A549 (cell line): ENCODE data around the gene DOK5. TPM values are rescaled to one million over a fixed set of nuclear protein-coding genes. Genes with fewer than 3 reads are reported as not detected.

Experiments
- ATAC-seq, 2 experiments: fragments of 200-7000 bp in 1 of 2; fragments of >200 bp in 1 of 2; cut with Nextera tagmentation in 1 of 2; cut with Tn5 transposase in 1 of 2; 3 replicates each; pipeline versions ENCODE4 v1.8.0 to v1.9.1; 2018 to 2020; ENCODE audit warnings: mild to moderate bottlenecking in 1 of 2, moderate library complexity in 1 of 2
- CTCF ChIA-PET: fragments of 300-600 bp; sonication (Branson Sonifier 250); formaldehyde crosslinking; extraction: SDS; loops from one replicate; lab custom pipeline; 2021; ENCODE audit warnings: antibody characterized with exemption, inconsistent platforms; lab: Yijun Ruan, JAX
- POLR2A ChIA-PET: fragments of 350-600 bp; formaldehyde crosslinking; extraction: SDS; loops from one replicate; lab custom pipeline; 2021; ENCODE audit warnings: antibody characterized with exemption, inconsistent platforms; lab: Yijun Ruan, JAX
- DNase-seq, 2 experiments: peaks; one replicate each; pipeline versions ENCODE4 v3.0.0 to v3.0.0-alpha.2; 2011 to 2016; ENCODE audit warnings: low read depth in 1 of 2, low spot score in 1 of 2
- FAIRE-seq: peaks from 2 replicates; lab custom pipeline; 2011; peaks lifted over from hg19 to GRCh38; lab: Jason Lieb, UNC
- H3K27ac ChIP-seq, 2 experiments: fragments of >200 bp; sonication (Bioruptor Twin); formaldehyde crosslinking; 3 replicates each; pipeline ENCODE4 v1.5.1; 2016 to 2017
- H3K4me1 ChIP-seq: fragments of >200 bp; sonication (Bioruptor Twin); formaldehyde crosslinking; 3 replicates; pipeline ENCODE4 v1.6.1; 2016
- H3K4me2 ChIP-seq: fragments of >200 bp; sonication (Bioruptor Twin); formaldehyde crosslinking; 3 replicates; pipeline ENCODE4 v1.6.1; 2016
- H3K4me3 ChIP-seq: fragments of >200 bp; sonication (Bioruptor Twin); formaldehyde crosslinking; 3 replicates; pipeline ENCODE4 v1.5.1; 2016
- H3K9me3 ChIP-seq: fragments of >200 bp; sonication (Bioruptor Twin); formaldehyde crosslinking; 3 replicates; pipeline ENCODE4 v1.6.1; 2016
- BCL3 ChIP-seq: fragments of >200 bp; sonication (Bioruptor Twin); formaldehyde crosslinking; IDR thresholded peaks from 3 replicates; pipeline ENCODE4 v1.6.1; 2016
- CHD4 ChIP-seq: fragments of 200-600 bp; sonication (generic); IDR thresholded peaks from 2 replicates; pipeline ENCODE4 v1.6.1; 2016; ENCODE audit warnings: antibody characterized with exemption, mild to moderate bottlenecking, borderline replicate concordance
- EHF ChIP-seq: fragments of 250-450 bp; sonication (Bioruptor Pico); IDR thresholded peaks from 2 replicates; pipeline ENCODE4 v1.5.0; 2020; ENCODE audit warnings: mild to moderate bottlenecking
- EHMT2 ChIP-seq: fragments of 200-600 bp; sonication (generic); IDR thresholded peaks from 2 replicates; pipeline ENCODE4 v1.6.1; 2016; ENCODE audit warnings: antibody characterized with exemption, low read depth, mild to moderate bottlenecking, moderate library complexity
- FOXS1 ChIP-seq: fragments of 250-450 bp; sonication (Bioruptor Pico); IDR thresholded peaks from 2 replicates; pipeline ENCODE4 v1.5.0; 2020; ENCODE audit warnings: mild to moderate bottlenecking, moderate library complexity
- HDAC2 ChIP-seq: fragments of 200-600 bp; sonication (generic); IDR thresholded peaks from 2 replicates; pipeline ENCODE4 v1.6.1; 2016
- HOXB13 ChIP-seq: fragments of 250-450 bp; sonication (Bioruptor Pico); IDR thresholded peaks from 2 replicates; pipeline ENCODE4 v1.5.0; 2020; ENCODE audit warnings: low read depth, mild to moderate bottlenecking, moderate library complexity
- HOXB5 ChIP-seq: fragments of 250-450 bp; sonication (Bioruptor Pico); IDR thresholded peaks from 2 replicates; pipeline ENCODE4 v1.5.0; 2020; ENCODE audit warnings: mild to moderate bottlenecking, moderate library complexity
- JUNB ChIP-seq: fragments of >200 bp; sonication (Bioruptor Twin); formaldehyde crosslinking; IDR thresholded peaks from 2 replicates; pipeline ENCODE4 v1.6.1; 2016
- KDM1A ChIP-seq: fragments of 200-600 bp; sonication (generic); IDR thresholded peaks from 2 replicates; pipeline ENCODE4 v1.6.1; 2016; ENCODE audit warnings: low read depth, mild to moderate bottlenecking
- KDM5A ChIP-seq: fragments of 200-600 bp; sonication (generic); IDR thresholded peaks from 2 replicates; pipeline ENCODE4 v1.6.1; 2016; ENCODE audit warnings: antibody characterized with exemption, mild to moderate bottlenecking
- MAX ChIP-seq: IDR thresholded peaks from 2 replicates; pipeline ENCODE4 v1.6.1; 2012
- MYC ChIP-seq: IDR thresholded peaks from 2 replicates; pipeline ENCODE4 v1.6.1; 2012; ENCODE audit warnings: mild to moderate bottlenecking, inconsistent platforms, low read length, improper control_type of control experiment, borderline replicate concordance
- NFE2L2 ChIP-seq: fragments of 150-350 bp; conservative IDR thresholded peaks from 2 replicates; pipeline ENCODE4 v1.6.1; 2014; ENCODE audit warnings: low read length
- PHF8 ChIP-seq: fragments of 200-600 bp; sonication (generic); IDR thresholded peaks from 2 replicates; pipeline ENCODE4 v1.6.1; 2016; ENCODE audit warnings: low read depth, mild to moderate bottlenecking, antibody characterized with exemption, moderate library complexity, borderline replicate concordance
- RFX5 ChIP-seq: fragments of 450-650 bp; IDR thresholded peaks from 2 replicates; pipeline ENCODE4 v1.7.1; 2014; ENCODE audit warnings: antibody characterized with exemption, mild to moderate bottlenecking, moderate library complexity
- TFCP2L1 ChIP-seq: fragments of 250-450 bp; sonication (Bioruptor Pico); IDR thresholded peaks from 2 replicates; pipeline ENCODE4 v1.5.0; 2021; ENCODE audit warnings: mild to moderate bottlenecking
- ZFP36 ChIP-seq: fragments of 450-650 bp; IDR thresholded peaks from 2 replicates; pipeline ENCODE4 v1.6.1; 2014; ENCODE audit warnings: borderline replicate concordance; ENCODE audit not compliant: partially characterized antibody
- WGBS: methylation state at CpG from one replicate; pipeline ENCODE4 v1.1.6; 2017; ENCODE audit errors: missing lambda C conversion rate; 5-methylcytosine and 5-hydroxymethylcytosine counted together
- polyA plus RNA-seq, 4 experiments: library from polyadenylated mRNA; depleted of rRNA in 3 of 4; stranded (reverse); fragments of >200 nt; fragmentation: RNase III in 1 of 4; extraction: RNeasy Plus Mini Kit Qiagen cat#74134 plus additional on column Dnase treatment in 1 of 4; gene quantifications; 2 replicates in 3 of 4; 3 replicates in 1 of 4; pipeline ENCODE4 v1.2.3, GENCODE V29; 2011 to 2017
- TF ChIP-seq, protein P1 (sequence below): fragments of 250-450 bp; sonication (Bioruptor Pico); IDR thresholded peaks from 2 replicates; pipeline ENCODE4 v1.5.0; 2021; ENCODE audit warnings: mild to moderate bottlenecking, moderate library complexity, borderline replicate concordance
- TF ChIP-seq, protein P2 (sequence below): IDR thresholded peaks from 2 replicates; pipeline ENCODE4 v1.6.1; 2012

DOK5 gene
- polyA plus RNA-seq, 2 of the 4 experiments (the other 2 are of a cell fraction): not detected

DNA sequence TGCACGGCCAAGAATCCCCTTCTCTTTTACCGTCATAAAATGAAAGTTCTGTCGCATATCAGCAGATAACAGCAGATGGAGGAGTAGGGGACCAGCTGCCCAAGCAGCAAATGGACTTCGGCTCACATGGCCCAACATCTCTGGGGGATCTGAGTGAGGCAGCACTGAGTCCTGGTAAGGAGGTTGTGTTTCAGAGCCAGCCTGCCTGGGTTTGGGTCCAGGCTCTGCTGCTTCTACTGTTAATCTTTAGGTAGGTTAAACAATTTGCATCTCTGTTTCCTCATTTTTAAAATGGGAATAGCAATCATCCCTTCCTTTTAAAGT is 193.6 kb downstream of the DOK5 start:
- 51% methylated on average over 4 of the region's 4 CpGs for WGBS
- ATAC-seq: peak in 1 of 2 experiments; percentile 44; a peak in 1 of 6 replicates
- no peak overlapping the region for H3K4me3 ChIP-seq
- no peak overlapping the region for H3K27ac ChIP-seq
- CTCF ChIA-PET: interaction anchor here (0.6 to 2.9 kb wide), 9 partner anchors 9 to 479 kb away, joined by 3 to 34 read pairs (median 3); no protein-coding TSS in a partner anchor
- peak overlapping the region; percentile 72 for H3K4me2 ChIP-seq
- no peak for DNase-seq
- H3K9me3 ChIP-seq: no peaks in the 10 kb centered on the region
- POLR2A ChIA-PET: no interaction called here
- FAIRE-seq: no peak
- H3K4me1 ChIP-seq: no peaks in the 10 kb centered on the region
- TF ChIP-seq EHF (CRISPR knock-in tag) (no peak), HOXB13 (CRISPR knock-in tag) (no peak)

DNA sequence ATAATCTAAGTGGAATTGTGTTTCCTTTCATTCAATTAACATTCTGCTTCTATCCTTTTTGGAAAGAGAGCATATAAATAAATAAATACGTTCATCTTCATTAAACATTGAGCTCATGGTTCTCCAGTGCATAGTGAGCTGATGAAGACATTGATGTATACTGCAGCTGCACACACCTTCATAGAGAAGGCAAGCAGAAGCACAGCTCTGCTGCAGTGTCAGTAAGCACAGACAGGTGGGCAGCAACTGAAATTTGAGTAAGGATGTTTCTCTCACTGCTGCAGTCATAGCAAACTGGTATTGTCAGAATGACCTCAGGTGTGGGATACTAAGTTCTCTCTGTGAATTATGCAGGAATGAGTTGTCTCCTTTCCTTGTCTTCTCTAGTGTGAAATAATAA is 202.9 kb downstream of the DOK5 start:
- ATAC-seq (no peak), FAIRE-seq (no peak), DNase-seq (no peak)
- Histone ChIP-seq H3K4me3 (no peak overlapping the region), H3K9me3 (no peaks in the 10 kb centered on the region), H3K4me1 (no peaks in the 10 kb centered on the region), H3K4me2 (no peak overlapping the region), H3K27ac (no peak overlapping the region)
- CTCF ChIA-PET: interaction anchor here (0.7 to 1.4 kb wide), 2 partner anchors 9 to 1665 kb away, joined by 3 to 4 read pairs; no protein-coding TSS in a partner anchor
- POLR2A ChIA-PET: no interaction called here
- WGBS: 2% methylated on average over 1 of the region's 1 CpG
- TF ChIP-seq BCL3: no peak
- no peak for TF ChIP-seq HDAC2
- no peak for TF ChIP-seq MAX
- TF ChIP-seq PHF8: no peak
- no peak for TF ChIP-seq MYC
- no peak for TF ChIP-seq KDM5A
- TF ChIP-seq CHD4: no peak
- TF ChIP-seq RFX5: no peak
- no peak for TF ChIP-seq NFE2L2
- TF ChIP-seq, protein P1, sequence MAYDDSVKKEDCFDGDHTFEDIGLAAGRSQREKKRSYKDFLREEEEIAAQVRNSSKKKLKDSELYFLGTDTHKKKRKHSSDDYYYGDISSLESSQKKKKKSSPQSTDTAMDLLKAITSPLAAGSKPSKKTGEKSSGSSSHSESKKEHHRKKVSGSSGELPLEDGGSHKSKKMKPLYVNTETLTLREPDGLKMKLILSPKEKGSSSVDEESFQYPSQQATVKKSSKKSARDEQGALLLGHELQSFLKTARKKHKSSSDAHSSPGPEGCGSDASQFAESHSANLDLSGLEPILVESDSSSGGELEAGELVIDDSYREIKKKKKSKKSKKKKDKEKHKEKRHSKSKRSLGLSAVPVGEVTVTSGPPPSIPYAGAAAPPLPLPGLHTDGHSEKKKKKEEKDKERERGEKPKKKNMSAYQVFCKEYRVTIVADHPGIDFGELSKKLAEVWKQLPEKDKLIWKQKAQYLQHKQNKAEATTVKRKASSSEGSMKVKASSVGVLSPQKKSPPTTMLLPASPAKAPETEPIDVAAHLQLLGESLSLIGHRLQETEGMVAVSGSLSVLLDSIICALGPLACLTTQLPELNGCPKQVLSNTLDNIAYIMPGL: no peak
- TF ChIP-seq FOXS1 (CRISPR knock-in tag): no peak
- TF ChIP-seq, protein P2, sequence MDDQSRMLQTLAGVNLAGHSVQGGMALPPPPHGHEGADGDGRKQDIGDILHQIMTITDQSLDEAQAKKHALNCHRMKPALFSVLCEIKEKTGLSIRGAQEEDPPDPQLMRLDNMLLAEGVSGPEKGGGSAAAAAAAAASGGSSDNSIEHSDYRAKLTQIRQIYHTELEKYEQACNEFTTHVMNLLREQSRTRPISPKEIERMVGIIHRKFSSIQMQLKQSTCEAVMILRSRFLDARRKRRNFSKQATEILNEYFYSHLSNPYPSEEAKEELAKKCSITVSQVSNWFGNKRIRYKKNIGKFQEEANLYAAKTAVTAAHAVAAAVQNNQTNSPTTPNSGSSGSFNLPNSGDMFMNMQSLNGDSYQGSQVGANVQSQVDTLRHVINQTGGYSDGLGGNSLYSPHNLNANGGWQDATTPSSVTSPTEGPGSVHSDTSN: no peak
- no peak for TF ChIP-seq JUNB
- TF ChIP-seq EHMT2: no peak
- TF ChIP-seq TFCP2L1 (CRISPR knock-in tag): no peak
- TF ChIP-seq KDM1A: no peak

GRCh38 chr20:54680439-54680838 is 205.0 kb downstream of the DOK5 start:
- DNase-seq (no peak), FAIRE-seq (no peak), ATAC-seq (no peak; a peak in 1 of 6 replicates)
- POLR2A ChIA-PET: no interaction called here
- no peak overlapping the region for H3K4me3 ChIP-seq
- CTCF ChIA-PET: interaction anchor here (0.7 to 7.4 kb wide), 26 partner anchors 10 to 1757 kb away, joined by 3 to 34 read pairs (median 4); no protein-coding TSS in a partner anchor
- H3K4me2 ChIP-seq: no peak overlapping the region
- WGBS: 15% methylated on average over 5 of the region's 5 CpGs
- no peaks in the 10 kb centered on the region for H3K4me1 ChIP-seq
- no peak overlapping the region for H3K27ac ChIP-seq
- TF ChIP-seq HOXB5 (CRISPR knock-in tag) (no peak), ZFP36 (no peak)
- no peaks in the 10 kb centered on the region for H3K9me3 ChIP-seq
